ENCODE results near the gene KRTAP8-1.

Gene KRTAP8-1

GRCh38 chr21:30793581-30794314 is 19.3 kb downstream of the KRTAP8-1 start:
- Histone ChIP-seq H3K9ac (ENCODE audit: low read length in 5 of 5) (no peak overlapping the region), H3K27ac (ENCODE audit: low read depth, low read length) (no peak overlapping the region), H3K36me3 (ENCODE audit: control insufficient read depth in 5 of 5, insufficient read depth in 5 of 5, low read length in 5 of 5) (no peaks in the 10 kb centered on the region), H3K4me3 (ENCODE audit: low read depth in 1 of 5, low read length in 5 of 5) (no peak overlapping the region), H3K4me1 (ENCODE audit: control insufficient read depth in 5 of 5, insufficient read depth in 5 of 5, low read length in 5 of 5) (no peaks in the 10 kb centered on the region), H3K27me3 (ENCODE audit: control insufficient read depth in 5 of 5, insufficient read depth in 4 of 5, low read length in 5 of 5) (no peaks in the 10 kb centered on the region), H3K9me3 (ENCODE audit: control insufficient read depth in 5 of 5, low read length in 5 of 5) (no peaks in the 10 kb centered on the region)

- H3K4me1 ChIP-seq (ENCODE audit: control insufficient read depth in 5 of 5, insufficient read depth in 5 of 5, low read length in 5 of 5), result no peaks in the 10 kb centered on the region
- H3K4me3 ChIP-seq (ENCODE audit: low read depth in 1 of 5, low read length in 5 of 5), result no peak overlapping the region
- no peak overlapping the region for H3K9ac ChIP-seq (ENCODE audit: low read length in 5 of 5)
- H3K27me3 ChIP-seq (ENCODE audit: control insufficient read depth in 5 of 5, insufficient read depth in 4 of 5, low read length in 5 of 5), result no peaks in the 10 kb centered on the region
- no peak overlapping the region for H3K27ac ChIP-seq (ENCODE audit: low read depth, low read length)
- peaks cover 0 to 3% (median 0%) of the 10 kb centered on the region in 5 donors for H3K9me3 ChIP-seq (ENCODE audit: control insufficient read depth in 5 of 5, low read length in 5 of 5)
- no peaks in the 10 kb centered on the region for H3K36me3 ChIP-seq (ENCODE audit: control insufficient read depth in 5 of 5, insufficient read depth in 5 of 5, low read length in 5 of 5)
Measured at GRCh38 chr21:30779249-30779648, 33.8 kb downstream of the KRTAP8-1 start.

- Histone ChIP-seq H3K27me3 (ENCODE audit: control insufficient read depth in 5 of 5, insufficient read depth in 4 of 5, low read length in 5 of 5) (no peaks in the 10 kb centered on the region), H3K4me3 (ENCODE audit: low read depth in 1 of 5, low read length in 5 of 5) (no peak overlapping the region), H3K9me3 (ENCODE audit: control insufficient read depth in 5 of 5, low read length in 5 of 5) (peaks cover 0 to 1% (median 0%) of the 10 kb centered on the region in 5 donors), H3K27ac (ENCODE audit: low read depth, low read length) (no peak overlapping the region), H3K4me1 (ENCODE audit: control insufficient read depth in 5 of 5, insufficient read depth in 5 of 5, low read length in 5 of 5) (no peaks in the 10 kb centered on the region), H3K36me3 (ENCODE audit: control insufficient read depth in 5 of 5, insufficient read depth in 5 of 5, low read length in 5 of 5) (no peaks in the 10 kb centered on the region), H3K9ac (ENCODE audit: low read length in 5 of 5) (no peak overlapping the region)
Measured at GRCh38 chr21:30769724-30770431, 43.2 kb downstream of the KRTAP8-1 start.

Measured in subcutaneous abdominal adipose tissue (tissue), 5 donors.